C4-2B (cell line): Measurements from ENCODE around the gene FNIP2.

Experiments
- CTCF ChIP-seq: fragments of 450-650 bp; conservative IDR thresholded peaks from 2 replicates; pipeline ENCODE4 v1.5.1; 2017; ENCODE audit warnings: mild to moderate bottlenecking
- ZFX ChIP-seq: fragments of 450-650 bp; IDR thresholded peaks from 2 replicates; pipeline ENCODE4 v1.6.1; 2017

- TF ChIP-seq CTCF: no peak
- no peak for TF ChIP-seq ZFX
These were observed 30.0 kb upstream of the FNIP2 start for GRCh38 chr4:158738866-158739265.
